GM12878 (cell line): ENCODE data around the gene TPGS1. TPM values are rescaled to one million over a fixed set of nuclear protein-coding genes. Genes with fewer than 3 reads are reported as not detected.

Experiments
- ATAC-seq: fragments of 200-7000 bp; cut with Tn5 transposase; 3 replicates; pipeline ENCODE4 v1.9.1; 2020; ENCODE audit warnings: mild to moderate bottlenecking, moderate library complexity
- BruUV-seq: library from RNA; stranded (reverse); fragments of 400-500 nt; replicated peaks from 2 replicates; lab custom pipeline; 2021; lab: Mats Ljungman, UMichigan
- CTCF ChIA-PET: fragments of 300-600 bp; sonication (Branson Sonifier 250); formaldehyde crosslinking; extraction: SDS; loops from one replicate; lab custom pipeline; 2021; ENCODE audit warnings: inconsistent platforms; lab: Yijun Ruan, JAX
- POLR2A ChIA-PET: fragments of 350-600 bp; formaldehyde crosslinking; extraction: SDS; loops from one replicate; lab custom pipeline; 2021; ENCODE audit warnings: inconsistent platforms; lab: Charles Lee
- RAD21 ChIA-PET: fragments of 300-600 bp; sonication (Branson Sonifier 250); formaldehyde crosslinking; loops from one replicate; lab custom pipeline; 2023; ENCODE audit warnings: antibody characterized with exemption; ENCODE audit not compliant: unreplicated experiment; lab: Charles Lee
- SMC1A ChIA-PET: fragments of 300-600 bp; sonication (Branson Sonifier 250); formaldehyde crosslinking; loops from one replicate; lab custom pipeline; 2023; ENCODE audit not compliant: unreplicated experiment, uncharacterized antibody; lab: Charles Lee
- DNase-seq: peaks from one replicate; pipeline ENCODE4 v3.0.0-alpha.2; 2011; ENCODE audit warnings: low read depth, low spot score
- FAIRE-seq: peaks from 3 replicates; lab custom pipeline; 2011; peaks lifted over from hg19 to GRCh38; lab: Jason Lieb, UNC
- H2AFZ ChIP-seq: 2 replicates; pipeline ENCODE4 v1.6.0; 2011; ENCODE audit warnings: low read depth, low read length, control low read depth; ENCODE audit not compliant: control insufficient read depth
- H3K27ac ChIP-seq: 2 replicates; pipeline ENCODE4 v1.5.1; 2011; ENCODE audit warnings: control low read depth; ENCODE audit not compliant: control insufficient read depth, insufficient read depth
- H3K27me3 ChIP-seq, 2 experiments: replicated peaks in 1 of 2; 2 replicates each; pipeline versions ENCODE4 v1.6.0 to v1.6.1; 2011; ENCODE audit warnings: low read length in 1 of 2; ENCODE audit not compliant: control insufficient read depth in 2 of 2, insufficient read depth in 2 of 2
- H3K36me3 ChIP-seq, 2 experiments: 2 replicates each; pipeline ENCODE4 v1.5.1; 2011; ENCODE audit warnings: low read length in 1 of 2; ENCODE audit not compliant: control insufficient read depth in 2 of 2, insufficient read depth in 2 of 2
- H3K4me1 ChIP-seq: 2 replicates; pipeline ENCODE4 v1.6.1; 2011; ENCODE audit warnings: mild to moderate bottlenecking, low read length, moderate library complexity, mixed read lengths; ENCODE audit not compliant: control insufficient read depth, insufficient read depth
- H3K4me2 ChIP-seq: 2 replicates; pipeline ENCODE4 v1.6.0; 2011; ENCODE audit warnings: control low read depth; ENCODE audit not compliant: control insufficient read depth, insufficient read depth
- H3K4me3 ChIP-seq: fragments of 200-600 bp; sonication (generic); 2 replicates; pipeline ENCODE4 v1.5.1; 2016
- H3K79me2 ChIP-seq: 2 replicates; pipeline ENCODE4 v1.6.0; 2011; ENCODE audit warnings: low read length; ENCODE audit not compliant: control insufficient read depth, insufficient read depth
- H3K9ac ChIP-seq: 2 replicates; pipeline ENCODE4 v1.8.0; 2011; ENCODE audit warnings: low read length, control low read depth, mixed read lengths; ENCODE audit not compliant: control insufficient read depth, insufficient read depth
- H3K9me3 ChIP-seq: replicated peaks from 3 replicates; pipeline ENCODE4 v1.5.1; 2011; ENCODE audit warnings: mild to moderate bottlenecking, low read length; ENCODE audit not compliant: control insufficient read depth, insufficient read depth
- H4K20me1 ChIP-seq: 2 replicates; pipeline ENCODE4 v1.6.0; 2011; ENCODE audit not compliant: control insufficient read depth, insufficient read depth
- ASH2L ChIP-seq: fragments of 300-600, 200-600 bp; sonication (generic); IDR thresholded peaks from 2 replicates; pipeline ENCODE4 v1.6.1; 2017; ENCODE audit warnings: low read depth, mild to moderate bottlenecking, borderline replicate concordance
- CBFB ChIP-seq: IDR thresholded peaks from 2 replicates; pipeline ENCODE4 v1.6.1; 2016; ENCODE audit warnings: antibody characterized with exemption, low read depth
- CHD2 ChIP-seq: IDR thresholded peaks from 2 replicates; pipeline ENCODE4 v1.6.1; 2011; ENCODE audit warnings: low read depth, low read length, improper control_type of control experiment, borderline replicate concordance
- ETV6 ChIP-seq, 2 experiments: fragments of 450-650 bp in 1 of 2; IDR thresholded peaks in 1 of 2; conservative IDR thresholded peaks in 1 of 2; 2 replicates each; pipeline ENCODE4 v1.6.1; 2014; ENCODE audit warnings: antibody characterized with exemption in 1 of 2, borderline replicate concordance in 1 of 2, low read depth in 1 of 2, mild to moderate bottlenecking in 1 of 2, moderate library complexity in 1 of 2
- FOXM1 ChIP-seq: IDR thresholded peaks from 2 replicates; pipeline ENCODE4 v1.6.1; 2012; ENCODE audit warnings: low read depth, mild to moderate bottlenecking, inconsistent platforms, low read length, moderate library complexity
- MYB ChIP-seq: fragments of 150-350 bp; IDR thresholded peaks from 2 replicates; pipeline ENCODE4 v1.6.1; 2014; ENCODE audit warnings: mild to moderate bottlenecking, low read depth, low read length, borderline replicate concordance
- RAD21 ChIP-seq: IDR thresholded peaks from 2 replicates; pipeline ENCODE4 v1.6.1; 2011; ENCODE audit warnings: mild to moderate bottlenecking, low read depth, low read length, moderate library complexity; ENCODE audit not compliant: insufficient read depth
- SP1 ChIP-seq: IDR thresholded peaks from one replicate; pipeline ENCODE4 v1.6.1; 2011; ENCODE audit warnings: low read depth, low read length
- SPI1 ChIP-seq: IDR thresholded peaks from 2 replicates; pipeline ENCODE4 v1.6.1; 2011; ENCODE audit warnings: low read depth, mild to moderate bottlenecking, low read length, moderate library complexity, borderline replicate concordance; ENCODE audit not compliant: insufficient read depth
- SRF ChIP-seq, 2 experiments: IDR thresholded peaks; 2 replicates each; pipeline ENCODE4 v1.6.1; 2011; ENCODE audit warnings: low read depth in 2 of 2, low read length in 2 of 2, mild to moderate bottlenecking in 1 of 2, moderate library complexity in 1 of 2
- ZZZ3 ChIP-seq: IDR thresholded peaks from 2 replicates; pipeline ENCODE4 v1.6.1; 2011; ENCODE audit warnings: low read depth; ENCODE audit not compliant: control insufficient read depth, insufficient read length
- WGBS: methylation state at CpG from one replicate; pipeline ENCODE4 v1.1.6; 2016; ENCODE audit warnings: low lambda C conversion rate; ENCODE audit not compliant: insufficient replicate concordance, insufficient coverage; ENCODE audit errors: missing lambda C conversion rate; 5-methylcytosine and 5-hydroxymethylcytosine counted together
- in situ Hi-C: fragments of 300-500 bp; cut with MboI; formaldehyde crosslinking; loops from 9 replicates; pipeline ENCODE4 v1.14.3; 2018; ENCODE audit warnings: mixed read lengths
- intact Hi-C: fragments of 100-400 bp; cut with micrococcal nuclease; formaldehyde crosslinking; loops from one replicate; pipeline ENCODE4 v1.14.2; 2022; ENCODE audit not compliant: unreplicated experiment
- polyA plus RNA-seq, 11 experiments: library from polyadenylated mRNA; depleted of rRNA in 4 of 11; unstranded in 6 of 11; stranded (reverse) in 5 of 11; fragments of >200 nt; fragmentation: Nextera tagmentation in 4 of 11; fragmentation: Illumina TruSeq in 1 of 11; extraction: Ambion mirVana in 4 of 11; extraction: Trizol in 1 of 11; gene quantifications; 1 replicate in 1 of 11; 2 replicates in 10 of 11; pipeline versions ENCODE4 v1.2.1 to v1.2.3, GENCODE V29; 2011 to 2016; ENCODE audit warnings: inconsistent platforms in 2 of 11, missing spikeins in 2 of 11, low read depth in 1 of 11
- total RNA-seq, 4 experiments: library from RNA; depleted of rRNA in 3 of 4; stranded (reverse); fragments of >200 nt in 3 of 4; fragmentation: Illumina TruSeq in 1 of 4; extraction: Trizol in 1 of 4; gene quantifications; 2 replicates each; pipeline versions ENCODE4 v1.2.1 to v1.2.3, GENCODE V29; 2013 to 2021
- TF ChIP-seq, protein P1 (sequence below): fragments of 450-650 bp; IDR thresholded peaks from 2 replicates; pipeline ENCODE4 v1.6.1; 2017; ENCODE audit warnings: mild to moderate bottlenecking, moderate library complexity
- TF ChIP-seq, protein P2 (sequence below): IDR thresholded peaks from 2 replicates; pipeline ENCODE4 v1.6.1; 2012; ENCODE audit warnings: low read length, inconsistent platforms
- TF ChIP-seq, protein P3 (sequence below): fragments of 450-650 bp; IDR thresholded peaks from 2 replicates; pipeline ENCODE4 v1.6.1; 2016; ENCODE audit warnings: mild to moderate bottlenecking

TPGS1 gene
- total and polyA plus RNA-seq, 10 of the 15 experiments (the other 5 are each of a cell fraction or from before 2014, with no cell fraction given), result 0.24 to 24.7 (median 7.7) TPM; not detected in 2

DNA sequence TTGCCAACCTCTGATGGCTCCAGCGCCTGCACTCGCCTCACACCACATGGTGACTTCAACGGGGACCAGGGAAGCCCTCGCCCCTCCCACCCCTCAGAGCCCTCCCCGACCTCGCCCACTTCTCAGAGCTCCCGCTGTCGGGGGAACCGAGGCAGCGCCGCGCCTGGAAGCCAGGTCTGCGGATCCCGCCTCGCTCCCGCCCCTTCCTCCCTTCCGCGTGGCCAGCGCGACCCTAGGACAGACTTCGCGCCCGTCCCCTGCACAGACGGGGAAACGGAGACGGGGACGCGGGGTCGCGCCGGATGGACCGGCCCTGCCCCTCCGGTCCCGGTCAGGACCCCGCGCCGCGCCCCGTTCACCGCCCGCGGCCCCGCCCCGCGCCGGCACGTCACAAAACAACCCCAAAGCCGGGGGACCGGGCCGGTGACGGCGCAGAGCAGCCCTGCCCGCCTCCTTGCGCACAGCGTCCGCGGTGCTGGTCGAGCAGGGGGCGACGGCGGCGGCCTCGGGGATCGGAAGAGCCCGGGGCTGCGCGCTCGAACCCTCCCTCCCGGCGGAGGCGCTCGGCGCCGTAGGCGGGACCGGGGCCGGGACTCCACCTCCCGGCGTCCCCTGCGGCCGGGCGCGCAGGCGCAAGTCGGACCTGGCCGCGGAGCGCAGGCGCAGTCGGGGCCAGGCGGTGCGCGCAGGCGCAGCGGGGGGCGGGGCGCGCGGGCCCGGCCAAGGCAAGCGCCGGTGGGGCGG, 23.9 kb downstream of the TPGS1 start:
- BruUV-seq, result no TSS peak
- ChIA-PET POLR2A (interaction anchor here (0.5 to 2.9 kb wide), 9 partner anchors 9 to 79 kb away, joined by 3 to 13 read pairs (median 3); partner anchors contain the start of genes BSG and TPGS1), SMC1A (interaction anchor here (0.6 to 2.9 kb wide), 4 partner anchors 20 to 190 kb away, joined by 3 to 20 read pairs (median 8); no protein-coding TSS in a partner anchor), CTCF (interaction anchor here (0.7 to 7.4 kb wide), 5 partner anchors 21 to 284 kb away, joined by 3 to 42 read pairs (median 4); partner anchors contain the start of gene TPGS1), RAD21 (interaction anchor here (0.8 to 2.4 kb wide), 4 partner anchors 20 to 44 kb away, joined by 4 to 17 read pairs (median 8); no protein-coding TSS in a partner anchor)
- in situ Hi-C loops (no loop called here), intact Hi-C loops (loop anchor here (5.0 kb wide), 1 partner anchor 41 kb away; the partner anchor contains the start of gene BSG)
- FAIRE-seq (no peak), DNase-seq (no peak), ATAC-seq (peak; percentile 78)
- Histone ChIP-seq H4K20me1 (no peaks in the 10 kb centered on the region), H3K9ac (peak overlapping the region; percentile 65), H2AFZ (peak overlapping the region; percentile 99), H3K4me2 (peak overlapping the region; percentile 89), H3K79me2 (peaks cover 27% of the 10 kb centered on the region), H3K4me1 (peaks cover 8% of the 10 kb centered on the region), H3K9me3 (no peaks in the 10 kb centered on the region; the same call in 2 of the 3 replicates), H3K27me3 (no peaks in the 10 kb centered on the region), H3K4me3 (peak overlapping the region; percentile 61), H3K27ac (peak overlapping the region; percentile 65), H3K36me3 (peaks cover 0 to 2% of the 10 kb centered on the region in 2 experiments; a peak in 3 of 4 replicates)
- WGBS, result 1% methylated on average over 59 of the region's 103 CpGs
- TF ChIP-seq ZZZ3, result no peak
- no peak for TF ChIP-seq MYB
- TF ChIP-seq FOXM1, result no peak
- no peak for TF ChIP-seq SPI1
- no peak for TF ChIP-seq ETV6 (conservative IDR thresholded peaks at IDR 0.05 in 1 of 2, IDR thresholded peaks at IDR 0.05 in 1 of 2; ENCODE audit: borderline replicate concordance in 1 of 2, low read depth in 1 of 2)
- TF ChIP-seq, protein P1, sequence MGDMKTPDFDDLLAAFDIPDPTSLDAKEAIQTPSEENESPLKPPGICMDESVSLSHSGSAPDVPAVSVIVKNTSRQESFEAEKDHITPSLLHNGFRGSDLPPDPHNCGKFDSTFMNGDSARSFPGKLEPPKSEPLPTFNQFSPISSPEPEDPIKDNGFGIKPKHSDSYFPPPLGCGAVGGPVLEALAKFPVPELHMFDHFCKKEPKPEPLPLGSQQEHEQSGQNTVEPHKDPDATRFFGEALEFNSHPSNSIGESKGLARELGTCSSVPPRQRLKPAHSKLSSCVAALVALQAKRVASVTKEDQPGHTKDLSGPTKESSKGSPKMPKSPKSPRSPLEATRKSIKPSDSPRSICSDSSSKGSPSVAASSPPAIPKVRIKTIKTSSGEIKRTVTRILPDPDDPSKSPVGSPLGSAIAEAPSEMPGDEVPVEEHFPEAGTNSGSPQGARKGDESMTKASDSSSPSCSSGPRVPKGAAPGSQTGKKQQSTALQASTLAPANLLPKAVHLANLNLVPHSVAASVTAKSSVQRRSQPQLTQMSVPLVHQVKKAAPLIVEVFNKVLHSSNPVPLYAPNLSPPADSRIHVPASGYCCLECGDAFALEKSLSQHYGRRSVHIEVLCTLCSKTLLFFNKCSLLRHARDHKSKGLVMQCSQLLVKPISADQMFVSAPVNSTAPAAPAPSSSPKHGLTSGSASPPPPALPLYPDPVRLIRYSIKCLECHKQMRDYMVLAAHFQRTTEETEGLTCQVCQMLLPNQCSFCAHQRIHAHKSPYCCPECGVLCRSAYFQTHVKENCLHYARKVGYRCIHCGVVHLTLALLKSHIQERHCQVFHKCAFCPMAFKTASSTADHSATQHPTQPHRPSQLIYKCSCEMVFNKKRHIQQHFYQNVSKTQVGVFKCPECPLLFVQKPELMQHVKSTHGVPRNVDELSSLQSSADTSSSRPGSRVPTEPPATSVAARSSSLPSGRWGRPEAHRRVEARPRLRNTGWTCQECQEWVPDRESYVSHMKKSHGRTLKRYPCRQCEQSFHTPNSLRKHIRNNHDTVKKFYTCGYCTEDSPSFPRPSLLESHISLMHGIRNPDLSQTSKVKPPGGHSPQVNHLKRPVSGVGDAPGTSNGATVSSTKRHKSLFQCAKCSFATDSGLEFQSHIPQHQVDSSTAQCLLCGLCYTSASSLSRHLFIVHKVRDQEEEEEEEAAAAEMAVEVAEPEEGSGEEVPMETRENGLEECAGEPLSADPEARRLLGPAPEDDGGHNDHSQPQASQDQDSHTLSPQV, result no peak
- TF ChIP-seq SRF (IDR thresholded peaks at IDR 0.05; ENCODE audit: low read depth in 2 of 2, low read length in 2 of 2), result no peak
- 0 out of 2 replicates have a peak, but pooled peaks have one; percentile 22 for TF ChIP-seq CHD2
- TF ChIP-seq ASH2L, result no peak
- TF ChIP-seq, protein P2, sequence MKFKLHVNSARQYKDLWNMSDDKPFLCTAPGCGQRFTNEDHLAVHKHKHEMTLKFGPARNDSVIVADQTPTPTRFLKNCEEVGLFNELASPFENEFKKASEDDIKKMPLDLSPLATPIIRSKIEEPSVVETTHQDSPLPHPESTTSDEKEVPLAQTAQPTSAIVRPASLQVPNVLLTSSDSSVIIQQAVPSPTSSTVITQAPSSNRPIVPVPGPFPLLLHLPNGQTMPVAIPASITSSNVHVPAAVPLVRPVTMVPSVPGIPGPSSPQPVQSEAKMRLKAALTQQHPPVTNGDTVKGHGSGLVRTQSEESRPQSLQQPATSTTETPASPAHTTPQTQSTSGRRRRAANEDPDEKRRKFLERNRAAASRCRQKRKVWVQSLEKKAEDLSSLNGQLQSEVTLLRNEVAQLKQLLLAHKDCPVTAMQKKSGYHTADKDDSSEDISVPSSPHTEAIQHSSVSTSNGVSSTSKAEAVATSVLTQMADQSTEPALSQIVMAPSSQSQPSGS, result no peak
- no peak for TF ChIP-seq CBFB
- no peak for TF ChIP-seq RAD21
- no peak for TF ChIP-seq SP1
- TF ChIP-seq, protein P3, sequence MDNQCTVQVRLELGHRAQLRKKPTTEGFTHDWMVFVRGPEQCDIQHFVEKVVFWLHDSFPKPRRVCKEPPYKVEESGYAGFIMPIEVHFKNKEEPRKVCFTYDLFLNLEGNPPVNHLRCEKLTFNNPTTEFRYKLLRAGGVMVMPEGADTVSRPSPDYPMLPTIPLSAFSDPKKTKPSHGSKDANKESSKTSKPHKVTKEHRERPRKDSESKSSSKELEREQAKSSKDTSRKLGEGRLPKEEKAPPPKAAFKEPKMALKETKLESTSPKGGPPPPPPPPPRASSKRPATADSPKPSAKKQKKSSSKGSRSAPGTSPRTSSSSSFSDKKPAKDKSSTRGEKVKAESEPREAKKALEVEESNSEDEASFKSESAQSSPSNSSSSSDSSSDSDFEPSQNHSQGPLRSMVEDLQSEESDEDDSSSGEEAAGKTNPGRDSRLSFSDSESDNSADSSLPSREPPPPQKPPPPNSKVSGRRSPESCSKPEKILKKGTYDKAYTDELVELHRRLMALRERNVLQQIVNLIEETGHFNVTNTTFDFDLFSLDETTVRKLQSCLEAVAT, result no peak
